HT-29 (cell line): ENCODE measurements around the gene VPS35. TPM values are rescaled to one million over a fixed set of nuclear protein-coding genes. Genes with fewer than 3 reads are reported as not detected.
A peak's percentile ranks its signal among the peaks of the same experiment; 100 is the strongest.
"Not testable (repeated sequence)": the region's sequence is repeated elsewhere in the genome, so short reads cannot be mapped to it uniquely, and the experiment has no call there.

Source experiments
- DNase-seq: peaks from one replicate; pipeline ENCODE4 v3.0.0-alpha.2; 2015; ENCODE audit warnings: low spot score
- total RNA-seq: library from RNA; depleted of rRNA; stranded (reverse); fragments of >200 nt; shearing (Covaris generic); gene quantifications from 2 replicates; pipeline ENCODE4 v1.2.3, GENCODE V29; 2014

Gene VPS35
- total RNA-seq, 1 experiment from 2014 or later = 34.8 TPM

- no peak for DNase-seq
These were observed 23.9 kb upstream of the VPS35 start for GRCh38 chr16:46712911-46713310.

- DNase-seq = no peak
These were observed 22.4 kb upstream of the VPS35 start for GRCh38 chr16:46711106-46712058.

GRCh38 chr16:46709469-46710005 lies 20.6 kb upstream of the VPS35 start:
- DNase-seq = no peak

GRCh38 chr16:46706642-46707041 lies 17.7 kb upstream of the VPS35 start:
- DNase-seq = no peak

GRCh38 chr16:46702030-46702429 lies 13.1 kb upstream of the VPS35 start:
- no peak for DNase-seq

GRCh38 chr16:46701615-46702014 lies 12.6 kb upstream of the VPS35 start:
- DNase-seq = no peak

- DNase-seq = no peak
These were observed 11.1 kb upstream of the VPS35 start for GRCh38 chr16:46700048-46700447.

- no peak for DNase-seq
These were observed 8.0 kb upstream of the VPS35 start for GRCh38 chr16:46696957-46697356.

- no peak for DNase-seq
These were observed 7.0 kb upstream of the VPS35 start for GRCh38 chr16:46695937-46696336.

- no peak for DNase-seq
These were observed 4.6 kb upstream of the VPS35 start for GRCh38 chr16:46693598-46693997.

- DNase-seq = no peak
These were observed 2.7 kb upstream of the VPS35 start for GRCh38 chr16:46691726-46692125.

GRCh38 chr16:46690281-46691178 lies 1.6 kb upstream of the VPS35 start:
- peak; percentile 23 for DNase-seq

GRCh38 chr16:46689365-46690280 lies 645 bp upstream of the VPS35 start, which contains the start of gene ORC6:
TSS of gene ORC6 (plus strand) at chr16:46689659. CDS start at chr16:46689706, 47 bp downstream.
- DNase-seq = peak; percentile 97

- DNase-seq = no peak
These were observed 801 bp downstream of the VPS35 start for GRCh38 chr16:46688101-46688653.

- DNase-seq = no peak
These were observed 1.5 kb downstream of the VPS35 start for GRCh38 chr16:46687486-46687885.

GRCh38 chr16:46686815-46687473 lies 2.0 kb downstream of the VPS35 start:
- no peak for DNase-seq

GRCh38 chr16:46681867-46682266 lies 7.1 kb downstream of the VPS35 start:
- DNase-seq = not testable (repeated sequence)

GRCh38 chr16:46677943-46678342 lies 11.0 kb downstream of the VPS35 start:
- DNase-seq = not testable (repeated sequence)

- DNase-seq = peak; percentile 78
These were observed 15.5 kb downstream of the VPS35 start for GRCh38 chr16:46673320-46674013.
